Activated T-helper 17 cell treated with anti-CD3 and anti-CD28 coated beads, Interleukin-2, amount 50 U/mL, for 72 hours (primary cell): ENCODE measurements around the gene HLA-E. TPM values are rescaled to one million over a fixed set of nuclear protein-coding genes. Genes with fewer than 3 reads are reported as not detected.

Source experiments
- ATAC-seq: fragments of 150-1000 bp; cut with Tn5 transposase; replicated peaks from 2 replicates; pipeline ENCODE4 v1.10.0; 2021; ENCODE audit warnings: mild to moderate bottlenecking, moderate library complexity
- H3K27ac Mint-ChIP-seq: one replicate; pipeline ENCODE4 v1.8.0; 2022; ENCODE audit warnings: mixed read lengths
- H3K27me3 Mint-ChIP-seq: one replicate; pipeline ENCODE4 v1.8.0; 2022; ENCODE audit warnings: mixed read lengths
- H3K36me3 Mint-ChIP-seq: one replicate; pipeline ENCODE4 v1.8.0; 2022; ENCODE audit warnings: low read depth, mild to moderate bottlenecking, mixed read lengths
- H3K4me1 Mint-ChIP-seq: one replicate; pipeline ENCODE4 v1.8.0; 2022; ENCODE audit warnings: mixed read lengths
- H3K4me3 Mint-ChIP-seq: one replicate; pipeline ENCODE4 v1.8.0; 2022; ENCODE audit warnings: mild to moderate bottlenecking, mixed read lengths
- H3K9me3 Mint-ChIP-seq: one replicate; pipeline ENCODE4 v1.8.0; 2022; ENCODE audit warnings: mixed read lengths
- total RNA-seq, 2 donors: library from RNA; stranded (reverse); gene quantifications; one replicate each; pipeline ENCODE4 v1.2.3, GENCODE V29; 2022

Gene HLA-E
- total RNA-seq, result 100 to 1,000 TPM; 362 to 675 TPM

DNA sequence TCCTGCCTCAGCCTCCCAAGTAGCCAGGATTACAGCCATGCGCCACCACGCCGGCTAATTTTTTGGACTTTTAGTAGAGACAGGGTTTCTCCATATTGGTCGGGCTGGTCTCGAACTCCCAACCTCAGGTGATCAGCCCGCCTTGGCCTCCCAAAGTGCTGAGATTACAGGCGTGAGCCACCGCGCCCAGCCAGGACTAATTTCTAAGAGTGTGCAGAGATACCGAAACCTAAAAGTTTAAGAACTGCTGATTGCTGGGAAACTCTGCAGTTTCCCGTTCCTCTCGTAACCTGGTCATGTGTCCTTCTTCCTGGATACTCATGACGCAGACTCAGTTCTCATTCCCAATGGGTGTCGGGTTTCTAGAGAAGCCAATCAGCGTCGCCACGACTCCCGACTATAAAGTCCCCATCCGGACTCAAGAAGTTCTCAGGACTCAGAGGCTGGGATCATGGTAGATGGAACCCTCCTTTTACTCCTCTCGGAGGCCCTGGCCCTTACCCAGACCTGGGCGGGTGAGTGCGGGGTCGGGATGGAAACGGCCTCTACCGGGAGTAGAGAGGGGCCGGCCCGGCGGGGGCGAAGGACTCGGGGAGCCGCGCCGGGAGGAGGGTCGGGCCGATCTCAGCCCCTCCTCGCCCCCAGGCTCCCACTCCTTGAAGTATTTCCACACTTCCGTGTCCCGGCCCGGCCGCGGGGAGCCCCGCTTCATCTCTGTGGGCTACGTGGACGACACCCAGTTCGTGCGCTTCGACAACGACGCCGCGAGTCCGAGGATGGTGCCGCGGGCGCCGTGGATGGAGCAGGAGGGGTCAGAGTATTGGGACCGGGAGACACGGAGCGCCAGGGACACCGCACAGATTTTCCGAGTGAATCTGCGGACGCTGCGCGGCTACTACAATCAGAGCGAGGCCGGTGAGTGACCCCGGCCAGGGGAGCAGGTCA, at the start of gene HLA-E:
Gene HLA-E (plus strand): TSS at position 429 of the 945 bp plus-strand sequence. CDS start 23 bp downstream, at position 452.
- H3K27me3 Mint-ChIP-seq, result no peaks in the 10 kb centered on the region
- H3K4me1 Mint-ChIP-seq, result peaks cover 19% of the 10 kb centered on the region
- no peaks in the 10 kb centered on the region for H3K9me3 Mint-ChIP-seq
- ATAC-seq, result peak; percentile 88
- peak within 1 kb of the TSS; percentile 98 for H3K4me3 Mint-ChIP-seq
- H3K36me3 Mint-ChIP-seq, result peaks cover 55% of the 10 kb centered on the region
- H3K27ac Mint-ChIP-seq, result peak within 1 kb of the TSS; percentile 98

GRCh38 chr6:30441171-30441570, 48.1 kb upstream of the HLA-E start:
- Mint-ChIP-seq H3K4me3 (no peak overlapping the region), H3K9me3 (no peaks in the 10 kb centered on the region), H3K27me3 (peaks cover 57% of the 10 kb centered on the region), H3K27ac (no peak overlapping the region), H3K4me1 (peaks cover 4% of the 10 kb centered on the region), H3K36me3 (no peaks in the 10 kb centered on the region)
- peak; percentile 71 for ATAC-seq

GRCh38 chr6:30443657-30444450, 45.5 kb upstream of the HLA-E start:
- ATAC-seq, result no peak
- no peak overlapping the region for H3K4me3 Mint-ChIP-seq
- H3K27ac Mint-ChIP-seq, result no peak overlapping the region
- H3K36me3 Mint-ChIP-seq, result no peaks in the 10 kb centered on the region
- peaks cover 4% of the 10 kb centered on the region for H3K4me1 Mint-ChIP-seq
- no peaks in the 10 kb centered on the region for H3K9me3 Mint-ChIP-seq
- peaks cover 75% of the 10 kb centered on the region for H3K27me3 Mint-ChIP-seq

DNA sequence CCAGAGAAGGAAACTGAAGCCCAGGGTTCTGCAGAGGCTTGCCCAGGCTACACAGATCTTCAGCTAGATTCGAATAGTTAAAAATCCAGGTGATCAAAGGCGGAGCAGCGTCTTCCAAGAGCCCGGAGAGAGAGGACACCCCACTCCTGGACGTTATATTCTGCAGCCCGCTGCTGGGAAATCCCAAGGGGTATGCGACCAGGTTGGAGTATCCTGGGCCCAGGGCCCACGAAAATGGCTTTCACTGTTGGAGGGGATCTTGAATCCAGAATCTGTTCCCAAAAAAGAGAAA, 44.9 kb upstream of the HLA-E start:
- Mint-ChIP-seq H3K4me3 (no peak overlapping the region), H3K36me3 (no peaks in the 10 kb centered on the region), H3K27ac (no peak overlapping the region), H3K9me3 (no peaks in the 10 kb centered on the region), H3K27me3 (peaks cover 77% of the 10 kb centered on the region), H3K4me1 (peaks cover 4% of the 10 kb centered on the region)
- no peak for ATAC-seq

- ATAC-seq, result no peak
- H3K9me3 Mint-ChIP-seq, result no peaks in the 10 kb centered on the region
- no peaks in the 10 kb centered on the region for H3K36me3 Mint-ChIP-seq
- peaks cover 15% of the 10 kb centered on the region for H3K4me1 Mint-ChIP-seq
- H3K27me3 Mint-ChIP-seq, result peaks cover 76% of the 10 kb centered on the region
- H3K4me3 Mint-ChIP-seq, result no peak overlapping the region
- no peak overlapping the region for H3K27ac Mint-ChIP-seq
These were observed 43.0 kb upstream of the HLA-E start for GRCh38 chr6:30446259-30446658.

GRCh38 chr6:30447237-30447636, 42.1 kb upstream of the HLA-E start:
- Mint-ChIP-seq H3K4me3 (no peak overlapping the region), H3K27ac (no peak overlapping the region), H3K36me3 (no peaks in the 10 kb centered on the region), H3K9me3 (no peaks in the 10 kb centered on the region), H3K27me3 (peaks cover 80% of the 10 kb centered on the region), H3K4me1 (peaks cover 15% of the 10 kb centered on the region)
- ATAC-seq, result no peak

DNA sequence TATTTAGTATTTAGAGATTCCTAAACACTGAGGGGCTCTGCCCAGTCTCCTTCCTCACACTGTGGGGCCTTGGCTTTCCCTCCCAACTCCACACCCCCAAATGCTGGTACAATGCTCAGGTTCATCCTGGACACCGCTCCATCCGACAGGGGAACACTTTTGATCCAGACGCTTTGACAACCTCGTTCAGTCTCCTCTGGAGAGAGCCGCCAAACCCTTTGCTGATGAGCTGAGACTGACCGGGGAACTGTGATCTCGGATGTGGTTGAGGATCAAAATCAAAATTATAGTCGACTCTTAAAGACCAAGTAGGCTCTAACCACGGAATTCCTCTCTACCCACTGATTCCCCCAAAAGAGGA, 38.8 kb upstream of the HLA-E start:
- no peaks in the 10 kb centered on the region for H3K36me3 Mint-ChIP-seq
- no peak overlapping the region for H3K27ac Mint-ChIP-seq
- ATAC-seq, result peak; percentile 38
- H3K4me1 Mint-ChIP-seq, result peaks cover 18% of the 10 kb centered on the region
- no peaks in the 10 kb centered on the region for H3K9me3 Mint-ChIP-seq
- H3K4me3 Mint-ChIP-seq, result peak overlapping the region; percentile 63
- peaks cover 79% of the 10 kb centered on the region for H3K27me3 Mint-ChIP-seq

DNA sequence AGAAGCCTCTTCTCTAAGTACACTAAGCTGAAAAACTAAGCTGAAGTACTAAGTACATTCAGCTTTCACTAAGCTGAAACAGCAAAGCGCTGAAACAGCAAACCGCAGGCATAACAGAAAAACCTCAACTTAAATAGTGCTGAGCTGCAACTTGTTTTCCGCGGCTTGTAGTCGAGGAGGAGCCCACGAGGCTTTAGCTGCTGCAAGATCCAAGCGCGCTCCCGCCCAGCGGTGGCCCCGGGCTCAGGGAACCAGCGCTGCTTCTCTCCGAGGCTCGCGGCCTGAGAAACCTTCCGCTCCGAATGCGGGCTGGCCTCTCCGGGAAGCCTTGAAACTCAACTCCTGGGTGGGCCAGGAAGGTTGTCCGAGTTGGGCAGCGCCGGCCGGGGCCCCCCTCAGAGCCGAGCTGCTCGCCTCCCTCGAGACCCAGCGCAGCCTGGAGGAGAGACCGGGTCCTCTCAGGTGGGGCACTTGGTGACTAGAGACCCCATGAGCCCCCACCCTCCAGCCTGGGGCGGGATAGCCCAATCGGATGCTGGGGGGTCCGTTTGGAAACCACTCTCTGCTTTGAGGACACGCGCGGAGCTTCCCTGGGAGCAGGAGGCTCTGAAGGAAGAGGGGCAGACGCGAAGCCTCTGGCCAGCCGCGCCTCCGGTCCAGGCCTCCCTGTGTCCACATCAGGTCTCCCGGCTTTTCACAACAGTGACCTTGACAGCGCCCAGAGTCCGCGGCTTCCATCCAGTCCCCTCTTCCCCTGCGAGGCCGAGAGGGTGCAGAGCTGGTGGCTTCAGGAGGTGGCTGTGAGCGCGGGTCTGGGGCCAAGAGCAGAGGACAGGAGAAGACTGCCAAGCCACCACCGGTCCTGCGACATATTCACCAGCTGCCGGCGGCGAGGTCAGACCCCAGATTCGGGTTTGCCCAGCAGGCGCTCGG, 38.1 kb upstream of the HLA-E start:
- Mint-ChIP-seq H3K36me3 (no peaks in the 10 kb centered on the region), H3K27ac (no peak overlapping the region), H3K4me1 (peaks cover 18% of the 10 kb centered on the region), H3K4me3 (peak overlapping the region; percentile 63), H3K27me3 (peaks cover 73% of the 10 kb centered on the region), H3K9me3 (no peaks in the 10 kb centered on the region)
- peak; percentile 80 for ATAC-seq

DNA sequence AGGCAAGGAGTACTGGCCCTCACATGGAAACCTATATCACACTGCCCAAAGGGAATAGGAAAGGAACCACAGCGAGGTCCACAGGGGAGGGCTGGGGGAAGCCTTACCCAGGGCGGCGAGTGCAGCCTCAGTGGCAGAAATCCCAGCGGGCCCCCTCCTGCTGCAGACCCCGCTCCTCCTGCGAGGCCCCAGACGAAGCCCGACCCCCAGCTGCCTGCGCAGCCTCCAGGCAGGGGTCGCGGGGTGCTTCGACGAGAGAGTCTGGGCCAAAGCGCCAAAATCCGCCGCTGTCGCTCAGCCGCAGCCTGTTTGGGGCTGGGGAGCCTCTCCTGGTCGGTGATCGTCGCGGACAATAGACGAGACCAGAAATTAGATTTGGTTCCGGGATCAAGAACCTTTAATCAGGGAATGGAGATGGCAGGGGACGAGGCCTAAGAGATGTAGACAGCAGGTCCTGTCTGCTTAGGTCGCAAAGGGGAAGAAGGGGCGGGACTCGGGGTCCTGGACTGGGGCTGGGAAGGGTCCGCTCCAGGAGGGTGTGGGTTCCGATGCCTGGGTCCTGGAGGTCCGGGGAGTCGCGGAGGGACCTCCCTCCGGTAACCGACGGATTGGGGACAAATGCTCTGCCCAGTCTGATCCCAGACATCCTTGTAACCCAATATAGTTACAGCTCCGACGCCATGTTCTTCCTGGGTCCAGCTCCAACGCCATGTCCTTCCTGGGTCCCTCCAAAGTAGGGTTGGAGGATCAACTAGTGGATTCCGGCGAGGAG, 36.4 kb upstream of the HLA-E start:
- no peaks in the 10 kb centered on the region for H3K9me3 Mint-ChIP-seq
- ATAC-seq, result no peak
- H3K36me3 Mint-ChIP-seq, result no peaks in the 10 kb centered on the region
- H3K27ac Mint-ChIP-seq, result no peak overlapping the region
- H3K4me1 Mint-ChIP-seq, result peaks cover 18% of the 10 kb centered on the region
- H3K27me3 Mint-ChIP-seq, result peaks cover 68% of the 10 kb centered on the region
- no peak overlapping the region for H3K4me3 Mint-ChIP-seq

DNA sequence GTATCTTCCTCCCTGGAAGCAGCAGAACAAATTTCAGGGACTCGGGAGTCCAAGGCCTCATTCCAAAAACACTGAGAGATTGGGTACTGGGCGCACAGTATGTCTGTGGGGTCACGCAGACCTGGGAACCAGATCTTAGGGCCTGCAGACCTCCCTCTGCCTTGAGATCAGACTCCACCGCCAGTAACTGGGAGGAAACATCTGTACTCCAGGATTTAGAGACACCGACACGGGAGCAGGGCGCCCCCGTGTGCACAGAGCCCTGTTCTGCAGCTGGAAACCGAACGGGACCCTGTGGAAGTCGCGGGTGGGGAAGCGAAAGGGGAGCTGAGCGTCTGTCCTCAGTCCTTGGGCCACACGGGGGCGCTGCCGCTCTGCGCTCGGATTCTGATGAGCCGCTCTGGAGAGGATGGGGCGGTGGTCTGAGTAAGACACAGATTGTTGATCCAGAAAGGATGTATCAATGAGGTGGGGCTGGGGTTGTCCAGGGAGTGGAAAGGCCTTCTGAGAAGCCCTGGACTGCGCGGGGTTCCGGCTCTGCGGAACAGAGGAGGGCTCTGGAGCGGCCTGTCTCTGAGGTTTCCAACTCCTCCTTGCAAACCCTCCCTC, 35.7 kb upstream of the HLA-E start:
- Mint-ChIP-seq H3K4me3 (no peak overlapping the region), H3K4me1 (peaks cover 18% of the 10 kb centered on the region), H3K36me3 (no peaks in the 10 kb centered on the region), H3K27ac (no peak overlapping the region), H3K27me3 (peaks cover 68% of the 10 kb centered on the region), H3K9me3 (no peaks in the 10 kb centered on the region)
- ATAC-seq, result peak; percentile 85

DNA sequence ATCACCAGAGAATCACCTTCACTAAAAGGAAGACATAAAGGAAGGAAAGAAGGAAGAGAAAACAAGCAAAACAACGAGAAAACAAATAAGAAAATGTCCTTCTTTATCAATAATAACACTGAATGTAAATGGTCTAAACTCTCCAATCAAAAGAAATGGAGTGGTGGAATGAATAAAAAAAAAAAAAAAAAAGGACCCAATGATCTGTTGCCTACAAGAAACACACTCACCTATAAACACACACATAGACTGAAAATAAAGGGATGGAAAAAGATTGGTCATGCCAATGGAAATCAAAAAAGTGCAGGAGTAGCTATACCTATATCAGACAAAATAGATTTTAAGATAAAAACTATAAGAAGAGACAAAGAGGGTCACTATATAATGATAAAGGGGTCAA, 30.2 kb upstream of the HLA-E start:
- Mint-ChIP-seq H3K4me3 (no peak overlapping the region), H3K27me3 (peaks cover 77% of the 10 kb centered on the region), H3K4me1 (peaks cover 8% of the 10 kb centered on the region), H3K27ac (no peak overlapping the region), H3K9me3 (peaks cover 4% of the 10 kb centered on the region), H3K36me3 (no peaks in the 10 kb centered on the region)
- ATAC-seq, result no peak

DNA sequence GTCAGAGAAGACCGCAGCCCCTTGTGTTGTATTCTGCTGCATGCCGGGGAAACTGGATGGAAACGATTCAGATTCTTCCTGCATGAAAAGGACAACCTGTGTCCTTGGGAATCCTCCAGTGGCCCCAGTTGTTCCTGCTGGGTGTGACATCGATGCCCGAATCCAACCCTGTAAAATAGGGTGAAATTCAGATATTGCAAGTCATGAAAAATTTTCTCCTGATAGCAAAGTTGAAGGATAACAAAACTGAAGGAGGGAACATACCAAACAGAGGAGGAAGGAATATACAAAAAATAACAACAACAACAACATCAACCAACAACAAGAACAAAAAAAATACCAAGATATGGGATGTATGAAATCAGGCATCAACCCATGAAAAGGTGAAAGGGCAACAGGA, 28.3 kb upstream of the HLA-E start:
- no peak overlapping the region for H3K27ac Mint-ChIP-seq
- ATAC-seq, result no peak
- H3K4me1 Mint-ChIP-seq, result peaks cover 12% of the 10 kb centered on the region

DNA sequence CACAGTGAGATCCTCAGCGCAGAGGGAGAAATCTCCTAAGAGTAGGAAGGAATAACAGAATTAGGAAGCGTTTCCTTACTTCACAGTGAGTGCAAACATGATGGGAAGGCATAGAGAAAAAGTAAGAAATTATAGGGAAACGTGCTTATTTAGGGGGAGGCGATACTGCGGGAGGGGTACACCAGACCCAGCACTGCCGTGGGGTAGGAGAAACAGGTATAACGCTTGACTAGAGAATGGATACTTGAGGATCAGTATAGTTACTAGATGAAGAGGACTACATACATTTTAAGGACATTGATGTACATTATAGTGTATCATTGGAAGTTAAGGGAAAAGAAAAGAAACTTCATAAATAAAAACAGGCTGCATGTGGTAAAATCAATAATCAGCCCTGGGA, 26.8 kb upstream of the HLA-E start:
- Mint-ChIP-seq H3K9me3 (peaks cover 4% of the 10 kb centered on the region), H3K4me3 (no peak overlapping the region), H3K27me3 (peaks cover 78% of the 10 kb centered on the region), H3K36me3 (no peaks in the 10 kb centered on the region), H3K4me1 (peaks cover 21% of the 10 kb centered on the region), H3K27ac (no peak overlapping the region)
- no peak for ATAC-seq

More for the DNA sequence above, 28.3 kb upstream of the HLA-E start:
- Mint-ChIP-seq H3K36me3 (no peaks in the 10 kb centered on the region), H3K27me3 (peaks cover 74% of the 10 kb centered on the region), H3K4me3 (no peak overlapping the region), H3K9me3 (peaks cover 4% of the 10 kb centered on the region)
